Aorta (tissue), 5 donors: ENCODE results near the gene BTBD2. TPM values are rescaled to one million over a fixed set of nuclear protein-coding genes. Genes with fewer than 3 reads are reported as not detected.
A peak's percentile ranks its signal among the peaks of the same experiment; 100 is the strongest.

Experiments
- ATAC-seq: fragments of 200-7000 bp; cut with Tn5 transposase; one replicate; pipeline ENCODE4 v1.9.1; 2022; ENCODE audit warnings: moderate library complexity; ENCODE audit not compliant: low FRiP score
- DNase-seq, 2 donors: peaks; one replicate each; pipeline ENCODE4 v3.0.0-alpha.2; 2020
- H3K27ac ChIP-seq, 2 donors: one replicate each; pipeline ENCODE4 v1.5.1; 2013; ENCODE audit warnings: low read length in 2 of 2, mild to moderate bottlenecking in 2 of 2, moderate library complexity in 2 of 2, control low read depth in 1 of 2, inconsistent platforms in 1 of 2, low read depth in 1 of 2
- H3K27me3 ChIP-seq, 2 donors: one replicate each; pipeline ENCODE4 v1.6.1; 2013; ENCODE audit warnings: control low read depth in 1 of 2, low read length in 1 of 2, mild to moderate bottlenecking in 1 of 2, moderate library complexity in 1 of 2; ENCODE audit not compliant: insufficient read depth in 2 of 2, control insufficient read depth in 1 of 2
- H3K36me3 ChIP-seq, 2 donors: one replicate each; pipeline ENCODE4 v1.6.1; 2013; ENCODE audit warnings: control low read depth in 1 of 2, low read length in 1 of 2, mild to moderate bottlenecking in 1 of 2; ENCODE audit not compliant: insufficient read depth in 2 of 2, control insufficient read depth in 1 of 2
- H3K4me1 ChIP-seq, 2 donors: one replicate each; pipeline ENCODE4 v1.6.1; 2013; ENCODE audit warnings: low read length in 2 of 2, control low read depth in 1 of 2, mild to moderate bottlenecking in 1 of 2, moderate library complexity in 1 of 2; ENCODE audit not compliant: insufficient read depth in 2 of 2, control insufficient read depth in 1 of 2
- H3K4me3 ChIP-seq, 2 donors: one replicate each; pipeline ENCODE4 v1.5.1; 2013; ENCODE audit warnings: low read length in 2 of 2, control low read depth in 1 of 2, mild to moderate bottlenecking in 1 of 2
- H3K9me3 ChIP-seq: one replicate; pipeline ENCODE4 v1.6.1; 2013; ENCODE audit warnings: mild to moderate bottlenecking, low read length; ENCODE audit not compliant: control insufficient read depth
- WGBS, 2 donors: extraction: QIAGEN DNeasy Blood & Tissue Kit; methylation state at CpG; one replicate each; pipeline ENCODE4 v1.1.7; 2013; 5-methylcytosine and 5-hydroxymethylcytosine counted together
- intact Hi-C, 2 donors: fragments of 100-400 bp; cut with DNase I; formaldehyde crosslinking; loops; one replicate each; pipeline versions ENCODE4 v1.14.2 to v1.15.0; 2022
- polyA plus RNA-seq, 2 donors: library from polyadenylated mRNA; stranded (reverse); fragments of 200-250 nt; gene quantifications; one replicate each; pipeline ENCODE4 v1.2.3, GENCODE V29; 2013
- total RNA-seq, 2 donors: library from RNA; stranded (reverse); fragmentation: NEBNext Ultra II Directional; extraction: Animal tissue kit (Norgen Biotek cat#: 25700); gene quantifications; one replicate each; pipeline ENCODE4 v1.2.1, GENCODE V29; 2021
- donor health status: healthy with polysubstance abuse.
- donor health status: Bipolar disorder and iron deficiency.
- donor health status: DM: no; HTN: no; CAD: no.
- donor health status: DM: no; HTN: no; CAD: no.
- donor health status: DM: yes; HTN: yes; CAD: no.

BTBD2 gene
- total and polyA plus RNA-seq, 4 donors = 27.5 to 62.7 (median 51.5) TPM

DNA sequence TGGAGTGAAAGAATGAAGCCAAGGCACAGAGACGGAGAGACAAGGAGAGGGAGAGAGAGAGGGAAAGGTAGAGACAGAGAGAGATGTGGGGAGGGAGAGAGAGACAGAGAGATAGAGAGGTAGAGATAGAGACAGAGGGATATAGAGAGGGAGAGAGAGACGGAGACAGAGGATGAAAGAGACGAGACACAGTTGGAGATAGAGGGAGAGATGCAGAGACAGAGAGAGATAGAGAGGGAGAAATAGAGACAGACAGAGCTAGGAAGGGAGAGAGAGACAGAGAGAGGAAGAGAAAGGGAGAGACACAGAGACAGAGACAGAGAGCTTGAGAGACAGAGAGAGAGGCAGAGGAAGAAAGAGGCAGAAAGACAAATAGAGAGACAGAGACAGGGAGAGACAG, 79.1 kb downstream of the BTBD2 start:
- intact Hi-C loops = loop anchor here in 1 of 2 donors (10.0 kb wide), 1 partner anchor 128 kb away; no protein-coding TSS in a partner anchor
- Histone ChIP-seq H3K4me1 (no peaks in the 10 kb centered on the region), H3K4me3 (no peak overlapping the region), H3K27ac (no peak overlapping the region), H3K9me3 (no peaks in the 10 kb centered on the region), H3K36me3 (no peaks in the 10 kb centered on the region), H3K27me3 (no peaks in the 10 kb centered on the region)
- 82 to 87% methylated on average over 3 of the region's 3 CpGs for WGBS, 2 donors
- DNase-seq (no peak), ATAC-seq (no peak)

GRCh38 chr19:1935484-1936208, 79.9 kb downstream of the BTBD2 start:
- WGBS, 2 donors = 48 to 52% methylated on average over 11 of the region's 11 CpGs
- intact Hi-C loops = loop anchor here in 1 of 2 donors (10.0 kb wide), 1 partner anchor 129 kb away; no protein-coding TSS in a partner anchor
- DNase-seq (peak in 1 of 2 donors; percentile 66), ATAC-seq (no peak)
- H3K36me3 ChIP-seq = no peaks in the 10 kb centered on the region
- H3K27me3 ChIP-seq = no peaks in the 10 kb centered on the region
- no peak overlapping the region for H3K27ac ChIP-seq
- no peaks in the 10 kb centered on the region for H3K9me3 ChIP-seq
- no peaks in the 10 kb centered on the region for H3K4me1 ChIP-seq
- H3K4me3 ChIP-seq = no peak overlapping the region

Other genes starting within 250 kb of the BTBD2 start
- 1 to 10 TPM; 1.8 to 4.7 TPM for gene ATP8B3, start 203.4 kb downstream of the BTBD2 start, total RNA-seq
- gene ATP8B3, start 203.4 kb downstream of the BTBD2 start, polyA plus RNA-seq = under 1 TPM; 0.38 to 0.63 TPM
- 10 to 100 TPM; 27.7 to 29.9 TPM for gene REXO1, start 167.2 kb downstream of the BTBD2 start, total RNA-seq
- gene REXO1, start 167.2 kb downstream of the BTBD2 start, polyA plus RNA-seq = 10 to 100 TPM in 1 of 2 donors, 1 to 10 TPM in 1; 4.8 to 25.6 TPM
- 10 to 100 TPM; 17.3 to 18.3 TPM for gene KLF16, start 152.1 kb downstream of the BTBD2 start, total RNA-seq
- gene KLF16, start 152.1 kb downstream of the BTBD2 start, polyA plus RNA-seq = 1 to 10 TPM; 5.1 to 6.6 TPM
- 10 to 100 TPM; 54.8 to 64.6 TPM for gene ABHD17A, start 130.2 kb downstream of the BTBD2 start, total RNA-seq
- gene ABHD17A, start 130.2 kb downstream of the BTBD2 start, polyA plus RNA-seq = 100 to 1,000 TPM in 1 of 2 donors, 10 to 100 TPM in 1; 48.8 to 116 TPM
- 1 to 10 TPM; 3.3 to 5.5 TPM for gene ADAT3, start 110.3 kb downstream of the BTBD2 start, total RNA-seq
- gene ADAT3, start 110.3 kb downstream of the BTBD2 start, polyA plus RNA-seq = 1 to 10 TPM; 1.5 to 5.6 TPM
- 10 to 100 TPM; 38.8 to 49.6 TPM for gene SCAMP4, start 110.3 kb downstream of the BTBD2 start, total RNA-seq
- gene SCAMP4, start 110.3 kb downstream of the BTBD2 start, polyA plus RNA-seq = 10 to 100 TPM; 10.1 to 19.1 TPM
- 10 to 100 TPM; 41.0 to 51.7 TPM for gene CSNK1G2, start 74.5 kb downstream of the BTBD2 start, total RNA-seq
- 10 to 100 TPM; 51.1 to 59.8 TPM for gene CSNK1G2, start 74.5 kb downstream of the BTBD2 start, polyA plus RNA-seq
- gene MKNK2, start 35.5 kb upstream of the BTBD2 start, total RNA-seq = 100 to 1,000 TPM in 1 of 2 donors, 10 to 100 TPM in 1; 93.0 to 103 TPM
- gene MKNK2, start 35.5 kb upstream of the BTBD2 start, polyA plus RNA-seq = 10 to 100 TPM; 49.3 to 68.1 TPM
- 10 to 100 TPM; 41.1 to 43.6 TPM for gene MOB3A, start 80.6 kb upstream of the BTBD2 start, total RNA-seq
- gene MOB3A, start 80.6 kb upstream of the BTBD2 start, polyA plus RNA-seq = 10 to 100 TPM; 12.5 to 15.5 TPM
- gene IZUMO4, start 81.2 kb upstream of the BTBD2 start, total RNA-seq = 1 to 10 TPM; 1.6 to 3.6 TPM
- 10 to 100 TPM in 1 of 2 donors, 1 to 10 TPM in 1; 5.5 to 25.2 TPM for gene IZUMO4, start 81.2 kb upstream of the BTBD2 start, polyA plus RNA-seq
- 10 to 100 TPM; 74.8 to 84.3 TPM for gene AP3D1, start 135.9 kb upstream of the BTBD2 start, total RNA-seq
- gene AP3D1, start 135.9 kb upstream of the BTBD2 start, polyA plus RNA-seq = 10 to 100 TPM; 31.7 to 61.9 TPM
- gene DOT1L, start 148.2 kb upstream of the BTBD2 start, total RNA-seq = 10 to 100 TPM; 22.6 to 24.8 TPM
- 1 to 10 TPM; 4.4 to 4.9 TPM for gene DOT1L, start 148.2 kb upstream of the BTBD2 start, polyA plus RNA-seq
- 10 to 100 TPM; 24.9 to 37.7 TPM for gene PLEKHJ1, start 220.6 kb upstream of the BTBD2 start, total RNA-seq
- 10 to 100 TPM; 50.9 to 56.2 TPM for gene PLEKHJ1, start 220.6 kb upstream of the BTBD2 start, polyA plus RNA-seq
- 10 to 100 TPM; 56.1 to 62.2 TPM for gene SF3A2, start 221.1 kb upstream of the BTBD2 start, total RNA-seq
- gene SF3A2, start 221.1 kb upstream of the BTBD2 start, polyA plus RNA-seq = 10 to 100 TPM; 23.8 to 64.9 TPM
- gene AMH, start 233.6 kb upstream of the BTBD2 start, total RNA-seq = 1 to 10 TPM; 1.5 to 1.8 TPM
- gene AMH, start 233.6 kb upstream of the BTBD2 start, polyA plus RNA-seq = 1 to 10 TPM; 1.7 to 3.1 TPM
- gene JSRP1, start 240.7 kb upstream of the BTBD2 start, total RNA-seq = under 1 TPM in 1 of 2 donors, not detected in 1; 0.42 TPM
- under 1 TPM in 1 of 2 donors, not detected in 1; 0.38 TPM for gene JSRP1, start 240.7 kb upstream of the BTBD2 start, polyA plus RNA-seq